ENCODE measurements around the gene COL17A1.

The COL17A1 gene

GRCh38 chr10:104016661-104017060 is 69.0 kb downstream of the COL17A1 start:
- H3K27me3 ChIP-seq (ENCODE audit: insufficient read depth, poor library complexity, severe bottlenecking) = no peaks in the 10 kb centered on the region
- TF ChIP-seq CTCF (IDR thresholded peaks at IDR 0.05; ENCODE audit: insufficient read depth, low read length) (no peak), SPI1 (IDR thresholded peaks at IDR 0.05; ENCODE audit: borderline replicate concordance, low read depth) (no peak), POLR2AphosphoS5 (IDR thresholded peaks at IDR 0.05; ENCODE audit: low read depth) (no peak), REST (IDR thresholded peaks at IDR 0.05; ENCODE audit: insufficient replicate concordance, low read depth) (no peak), GABPA (IDR thresholded peaks at IDR 0.05; ENCODE audit: low read depth) (no peak)
- H3K27ac ChIP-seq (replicated peaks) = no peak overlapping the region
- H3K4me3 ChIP-seq (replicated peaks; ENCODE audit: insufficient read depth, low read length) = no peak overlapping the region
- no peak for DNase-seq (ENCODE audit: low read depth in 1 of 2, low spot score in 1 of 2)

- TF ChIP-seq REST (IDR thresholded peaks at IDR 0.05; ENCODE audit: insufficient replicate concordance, low read depth) = no peak
- TF ChIP-seq GABPA (IDR thresholded peaks at IDR 0.05; ENCODE audit: low read depth) = no peak
- TF ChIP-seq CTCF (IDR thresholded peaks at IDR 0.05; ENCODE audit: insufficient read depth, low read length) = no peak
- no peak for TF ChIP-seq SPI1 (IDR thresholded peaks at IDR 0.05; ENCODE audit: borderline replicate concordance, low read depth)
- TF ChIP-seq POLR2AphosphoS5 (IDR thresholded peaks at IDR 0.05; ENCODE audit: low read depth) = no peak
- no peak for DNase-seq (ENCODE audit: low read depth in 1 of 2, low spot score in 1 of 2)
- Histone ChIP-seq H3K4me3 (replicated peaks; ENCODE audit: insufficient read depth, low read length) (no peak overlapping the region), H3K27ac (replicated peaks) (no peak overlapping the region), H3K27me3 (ENCODE audit: insufficient read depth, poor library complexity, severe bottlenecking) (no peaks in the 10 kb centered on the region)
Observed at GRCh38 chr10:104014176-104014575, 71.5 kb downstream of the COL17A1 start.

GRCh38 chr10:104013489-104013888 is 72.2 kb downstream of the COL17A1 start:
- Histone ChIP-seq H3K4me3 (replicated peaks; ENCODE audit: insufficient read depth, low read length) (no peak overlapping the region), H3K27ac (replicated peaks) (no peak overlapping the region), H3K27me3 (ENCODE audit: insufficient read depth, poor library complexity, severe bottlenecking) (no peaks in the 10 kb centered on the region)
- TF ChIP-seq SPI1 (IDR thresholded peaks at IDR 0.05; ENCODE audit: borderline replicate concordance, low read depth) = no peak
- no peak for TF ChIP-seq REST (IDR thresholded peaks at IDR 0.05; ENCODE audit: insufficient replicate concordance, low read depth)
- no peak for TF ChIP-seq GABPA (IDR thresholded peaks at IDR 0.05; ENCODE audit: low read depth)
- no peak for TF ChIP-seq POLR2AphosphoS5 (IDR thresholded peaks at IDR 0.05; ENCODE audit: low read depth)
- no peak for TF ChIP-seq CTCF (IDR thresholded peaks at IDR 0.05; ENCODE audit: insufficient read depth, low read length)
- DNase-seq (ENCODE audit: low read depth in 1 of 2, low spot score in 1 of 2) = no peak

Data from HL-60 (cell line).